OCI-LY3 (cell line): ENCODE measurements around the gene FOXB2.

Experiments
- CTCF ChIP-seq: fragments of 200-600, 300-600 bp; sonication (generic); IDR thresholded peaks from 2 replicates; pipeline ENCODE4 v1.5.1; 2014; ENCODE audit warnings: antibody characterized with exemption, low read length, low read depth
- EZH2phosphoT487 ChIP-seq: fragments of 200-600 bp; shearing (Covaris generic); IDR thresholded peaks from 2 replicates; pipeline ENCODE4 v1.6.1; 2018; ENCODE audit warnings: antibody characterized with exemption, mixed run types, low read depth

DNA sequence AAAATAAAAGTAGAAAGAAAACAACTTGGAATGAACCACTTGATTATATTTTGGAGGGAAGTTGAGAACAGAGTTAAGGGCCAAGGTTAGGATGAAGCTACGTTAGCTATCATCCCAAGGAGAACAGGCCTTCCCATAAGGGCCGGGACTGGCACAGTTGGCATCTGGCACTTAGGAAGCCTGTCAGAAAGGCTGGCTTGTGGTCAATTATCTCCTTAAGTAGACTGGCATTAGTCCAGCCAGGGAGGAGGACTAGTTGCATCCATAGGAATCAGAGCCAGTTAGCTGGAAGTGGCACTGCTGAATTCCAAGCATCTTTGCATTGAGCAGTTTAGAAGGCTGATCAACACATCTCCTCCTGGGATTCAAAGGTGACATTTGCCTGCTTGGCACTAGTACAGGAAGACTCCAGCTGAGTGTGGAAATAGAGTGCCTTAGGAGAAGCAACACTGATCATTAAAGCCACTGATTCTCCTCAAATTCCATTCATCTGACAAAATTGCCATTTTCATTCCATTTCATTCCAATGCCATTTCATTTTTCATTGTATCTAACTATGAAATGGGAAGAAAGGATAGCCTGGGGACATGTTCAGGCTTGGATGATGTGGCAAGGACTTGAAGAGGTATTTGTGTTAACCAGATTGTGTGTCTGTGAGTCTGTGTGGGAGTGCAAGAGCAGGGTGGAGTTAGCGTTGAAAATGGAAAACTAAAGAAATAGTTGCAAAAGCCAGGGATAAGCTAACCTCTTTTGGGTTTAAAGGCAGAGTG lies 5.5 kb downstream of the FOXB2 start:
- TF ChIP-seq CTCF (no peak), EZH2phosphoT487 (no peak)
